8988T (cell line): ENCODE data around the gene LHFPL2.

Experiments used
- DNase-seq: peaks from one replicate; pipeline ENCODE4 v3.0.0; 2011

Gene LHFPL2

GRCh38 chr5:78665534-78665933, 17.0 kb upstream of the LHFPL2 start:
- no peak for DNase-seq

- no peak for DNase-seq
Observed at GRCh38 chr5:78662323-78662722, 13.8 kb upstream of the LHFPL2 start.

GRCh38 chr5:78661691-78662090, 13.1 kb upstream of the LHFPL2 start:
- no peak for DNase-seq

DNA sequence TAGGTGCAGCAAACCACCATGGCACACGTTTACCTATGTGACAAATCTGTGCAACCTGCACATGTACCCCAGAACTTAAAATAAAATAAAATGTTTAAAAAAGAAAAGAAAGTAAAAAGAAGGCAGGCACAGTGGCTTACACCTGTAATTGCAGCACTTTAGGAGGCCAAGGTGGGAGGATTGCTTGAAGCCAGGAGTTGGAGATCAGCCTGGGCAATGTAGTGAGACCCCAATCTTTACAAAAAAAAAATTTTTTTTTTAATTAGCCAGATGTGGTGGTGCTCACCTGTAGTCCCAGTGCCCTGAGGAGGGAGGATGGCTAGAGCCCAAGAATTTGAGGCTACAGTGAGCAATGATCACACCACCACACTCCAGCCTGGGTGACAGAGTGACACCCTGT, 12.5 kb upstream of the LHFPL2 start:
- DNase-seq: no peak

- no peak for DNase-seq
Observed at GRCh38 chr5:78660401-78660800, 11.8 kb upstream of the LHFPL2 start.

- no peak for DNase-seq
Observed at GRCh38 chr5:78659714-78660113, 11.1 kb upstream of the LHFPL2 start.

- no peak for DNase-seq
Observed at GRCh38 chr5:78659114-78659513, 10.5 kb upstream of the LHFPL2 start.

- no peak for DNase-seq
Observed at GRCh38 chr5:78657201-78657600, 8.6 kb upstream of the LHFPL2 start.

DNA sequence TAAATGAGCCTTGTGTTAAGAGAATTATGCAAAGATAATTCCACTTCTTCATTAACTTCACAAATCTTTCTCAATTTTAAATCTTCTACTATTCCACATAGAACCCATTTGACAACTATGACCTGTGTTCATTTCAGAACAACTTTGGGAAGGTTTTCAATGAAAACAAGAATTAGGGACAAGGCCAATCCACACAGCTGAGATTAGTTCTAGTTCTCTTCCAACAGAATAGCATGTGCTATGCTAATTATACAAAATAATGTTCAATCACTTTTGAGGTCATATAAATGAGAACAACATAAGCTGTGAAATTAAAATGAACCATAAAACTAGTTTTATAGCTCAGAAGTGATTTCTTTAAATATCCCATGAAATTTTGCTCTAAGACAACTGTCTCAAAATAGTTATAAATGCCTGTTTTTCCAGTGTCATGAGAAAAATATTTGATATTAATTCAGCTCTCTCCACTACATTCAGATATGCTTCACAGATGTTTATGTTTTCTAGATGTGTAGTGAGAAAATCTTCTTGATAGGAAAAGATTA, 7.2 kb upstream of the LHFPL2 start:
- DNase-seq: no peak

DNA sequence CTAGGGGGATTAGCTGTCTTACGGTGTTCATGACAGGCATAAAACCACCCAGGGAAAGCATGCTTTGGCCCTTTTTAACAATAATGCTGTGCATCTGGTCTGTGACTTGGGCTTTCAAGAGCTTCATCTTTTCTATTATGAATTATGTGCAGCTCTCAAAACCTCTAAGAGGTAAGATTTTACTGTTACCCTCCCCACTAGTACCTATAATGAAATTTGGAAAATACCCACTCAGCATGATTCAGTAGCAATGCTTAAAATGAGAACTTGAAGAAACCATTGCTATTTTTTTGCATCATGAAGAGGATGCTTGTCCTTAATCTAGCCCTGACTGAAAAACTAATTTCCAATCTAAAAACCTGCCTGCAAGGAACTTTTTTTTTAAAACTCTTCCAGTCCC, 5.8 kb upstream of the LHFPL2 start:
- no peak for DNase-seq

GRCh38 chr5:78653681-78654366, 5.3 kb upstream of the LHFPL2 start:
- DNase-seq: no peak

DNA sequence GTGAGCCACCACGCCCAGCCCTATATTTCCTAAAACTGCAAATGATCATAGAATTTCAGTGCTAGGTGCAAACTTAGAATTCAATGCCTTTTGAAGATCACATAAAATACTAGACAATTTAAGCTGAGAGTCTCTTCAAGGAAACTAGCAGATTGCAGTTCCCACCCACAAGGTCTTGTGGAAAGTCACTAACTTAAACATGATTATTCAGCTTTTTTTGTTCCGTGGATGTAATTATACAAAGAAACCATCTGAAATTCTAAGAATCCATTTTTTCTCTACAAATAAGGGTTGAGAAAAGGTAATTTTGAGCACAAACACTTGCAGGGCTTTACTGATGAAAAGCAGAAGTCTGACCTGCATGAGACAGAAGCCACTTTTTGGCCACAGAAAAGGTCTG, 4.5 kb upstream of the LHFPL2 start:
- no peak for DNase-seq

GRCh38 chr5:78651468-78651867, 2.9 kb upstream of the LHFPL2 start:
- DNase-seq: no peak

DNA sequence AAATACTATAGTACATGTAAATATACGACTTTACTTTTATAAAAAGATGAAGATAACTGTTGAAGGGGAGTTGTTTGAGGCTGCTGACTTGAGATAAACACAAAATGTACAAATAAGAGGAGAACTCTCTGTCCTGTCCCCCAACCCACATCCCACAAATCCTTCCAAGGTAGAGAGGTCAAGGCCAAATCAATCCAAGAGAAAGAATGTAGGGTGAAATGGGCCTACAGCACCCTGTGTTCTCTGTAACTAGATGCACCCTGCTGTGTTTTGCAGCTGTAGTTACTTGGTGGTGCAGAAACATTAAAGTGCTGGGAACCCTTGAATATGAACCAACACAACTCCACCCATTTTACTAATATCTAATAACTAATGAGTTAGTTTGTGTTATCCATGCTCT, 2.0 kb upstream of the LHFPL2 start:
- no peak for DNase-seq

DNA sequence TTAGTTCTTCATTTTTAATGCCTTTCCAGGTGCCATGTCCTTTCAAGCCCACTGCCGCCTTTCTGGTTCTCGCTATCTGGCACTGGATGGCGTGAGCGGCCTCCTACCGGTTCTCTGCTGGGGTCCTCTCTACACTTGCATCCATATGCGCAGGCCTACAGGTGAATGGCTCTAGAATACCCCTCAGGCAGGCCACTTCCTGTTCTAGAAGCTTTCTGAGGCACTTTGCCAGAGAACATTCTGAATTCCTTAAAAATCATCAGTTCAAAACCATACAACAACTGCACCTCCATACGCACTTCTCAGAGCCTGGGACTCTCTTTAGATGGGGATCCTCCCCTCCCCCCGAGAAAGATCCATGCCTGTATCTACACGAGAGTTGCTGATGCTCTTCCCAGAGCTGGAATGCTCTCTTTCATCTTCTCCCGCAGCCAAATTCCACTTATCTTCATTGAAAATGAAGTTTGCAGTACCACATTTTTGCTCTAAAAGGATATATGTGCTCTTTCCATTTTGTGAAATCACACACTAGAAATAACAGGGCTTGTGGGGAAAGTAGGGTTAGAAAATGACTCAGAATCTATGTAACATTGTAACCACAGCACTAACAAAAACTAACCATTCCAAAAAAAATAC, 1.4 kb upstream of the LHFPL2 start:
- no peak for DNase-seq

- peak; percentile 62 for DNase-seq
Observed at GRCh38 chr5:78649211-78649695, 681 bp upstream of the LHFPL2 start.

- DNase-seq: peak; percentile 41
Observed at GRCh38 chr5:78647838-78648358, 674 bp downstream of the LHFPL2 start.

DNA sequence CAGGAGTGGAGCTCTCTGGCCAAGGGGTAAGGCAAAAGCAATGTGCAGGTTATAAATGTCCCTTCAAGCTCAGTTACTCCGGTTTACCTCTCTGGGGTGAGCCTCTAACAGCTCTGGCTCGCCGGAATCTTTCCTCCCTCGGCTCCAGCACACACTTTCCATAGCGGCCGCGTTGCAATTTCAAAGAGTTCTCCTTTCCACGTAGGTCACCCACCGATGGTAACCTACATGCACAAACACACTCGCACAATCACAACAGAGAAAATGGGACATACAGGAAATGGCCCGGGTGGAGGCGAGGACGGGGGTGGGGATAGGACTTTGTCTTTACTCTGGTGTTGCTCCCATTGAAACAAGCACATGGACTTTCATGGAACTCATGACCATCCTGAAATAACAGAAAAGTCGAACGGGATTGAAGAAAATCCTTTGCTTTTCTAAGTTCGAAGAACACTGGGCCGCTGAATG, 1.2 kb downstream of the LHFPL2 start:
- DNase-seq: peak; percentile 47

DNA sequence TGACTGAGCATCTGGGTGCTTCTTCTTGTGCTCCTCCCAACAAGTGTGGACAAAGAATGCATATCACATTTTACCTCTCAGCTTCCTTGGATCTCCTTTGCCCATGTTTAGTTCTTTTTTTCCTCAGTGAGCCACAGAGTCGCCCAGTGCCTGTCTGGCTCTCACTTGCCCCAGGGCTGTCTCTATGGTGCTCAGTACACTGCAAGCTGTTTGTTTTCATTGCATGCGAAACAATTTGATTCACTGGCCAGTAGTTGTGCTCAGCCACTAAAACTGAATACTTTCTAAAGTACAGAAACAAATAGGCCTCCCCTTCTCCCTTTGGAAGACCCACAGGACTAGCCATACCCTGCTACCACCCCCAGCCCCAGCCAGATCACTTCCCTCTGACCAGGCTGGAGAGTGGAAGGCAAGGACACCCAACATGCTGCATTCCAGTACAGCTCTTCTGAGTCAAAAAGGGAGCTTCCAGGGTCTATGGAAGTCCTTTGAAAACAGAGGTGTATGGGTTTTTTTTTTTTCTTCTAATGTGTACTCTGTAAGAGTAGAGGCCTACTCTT, 3.8 kb downstream of the LHFPL2 start:
- DNase-seq: no peak

- no peak for DNase-seq
Observed at GRCh38 chr5:78644129-78644528, 4.4 kb downstream of the LHFPL2 start.

- no peak for DNase-seq
Observed at GRCh38 chr5:78642701-78643100, 5.9 kb downstream of the LHFPL2 start.

DNA sequence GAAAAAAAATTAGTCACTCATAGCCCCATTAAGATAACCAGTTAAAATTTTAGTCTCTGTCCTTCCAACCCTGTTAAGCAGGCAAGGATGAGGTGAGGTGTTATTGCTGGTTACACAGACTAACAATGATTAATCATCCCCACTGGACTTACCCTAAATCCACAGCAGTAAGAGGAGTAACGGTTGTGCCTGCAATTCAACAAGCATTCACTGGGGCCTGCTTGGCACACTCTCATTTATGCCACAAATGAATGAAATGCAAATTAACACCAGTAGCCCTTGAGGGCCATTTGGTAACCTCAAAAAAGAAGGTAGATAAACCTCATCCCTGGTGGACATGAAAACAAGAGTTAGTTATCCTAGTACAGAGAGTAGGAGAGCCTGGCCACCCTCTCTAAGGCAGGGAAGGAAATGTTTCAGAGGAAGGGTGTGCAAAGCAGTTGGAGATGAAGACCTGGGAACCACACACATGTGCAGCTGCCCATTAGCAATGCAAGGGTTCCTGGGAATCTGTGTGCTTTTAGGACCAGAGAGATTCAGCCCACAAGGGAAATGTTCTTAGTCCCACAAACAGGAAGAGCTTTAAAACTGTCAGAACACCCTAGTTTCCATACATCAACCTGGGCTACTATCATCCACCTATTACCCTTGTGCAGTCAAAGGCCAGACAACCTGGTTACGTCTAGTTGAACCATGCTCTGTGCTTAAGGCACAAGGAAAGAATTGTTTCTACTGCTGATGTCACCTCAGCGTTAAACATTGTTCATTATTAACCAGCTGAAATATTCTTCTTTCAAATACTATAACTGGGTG, 7.7 kb downstream of the LHFPL2 start:
- DNase-seq: no peak

DNA sequence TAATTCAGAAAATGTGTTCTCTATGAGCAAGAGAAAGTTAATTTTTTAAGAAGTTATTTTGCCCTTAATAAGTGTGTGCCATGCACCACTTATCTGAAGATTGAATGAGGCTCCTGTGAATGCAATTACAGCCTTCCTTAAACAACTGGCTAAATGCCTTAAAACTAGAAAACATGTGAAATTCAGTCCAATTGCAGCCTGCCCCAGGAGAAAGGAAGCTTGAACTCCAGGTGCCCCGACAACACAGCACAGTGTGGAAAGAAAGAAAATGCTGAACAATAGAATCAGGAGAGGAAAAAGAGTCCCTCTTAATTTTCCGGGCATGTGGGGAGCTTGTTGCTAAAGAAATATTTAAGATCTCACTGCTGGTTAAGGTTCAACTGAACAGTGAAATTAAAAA, 8.8 kb downstream of the LHFPL2 start:
- no peak for DNase-seq
